Measurements from ENCODE around the gene TXNDC9.
"Not testable (repeated sequence)": the region's sequence is repeated elsewhere in the genome, so short reads cannot be mapped to it uniquely, and the experiment has no call there.

- not testable (repeated sequence) for TF ChIP-seq CTCF, POLR2A (IDR thresholded peaks at IDR 0.05)
These were observed 18.7 kb upstream of the TXNDC9 start for GRCh38 chr2:99354825-99355224.
